Pons (tissue), 1 donor: ENCODE data around the gene AKAP4.
A peak's percentile ranks its signal among the peaks of the same experiment; 100 is the strongest.

Experiments
- DNase-seq: peaks from one replicate; pipeline ENCODE4 v3.0.0-alpha.2; 2016; ENCODE audit warnings: low spot score

AKAP4 gene

GRCh38 chrX:50200907-50201306, at the start of gene AKAP4:
TSS of gene AKAP4 (minus strand) at chrX:50201007. CDS start at chrX:50200889, 118 bp downstream.
- DNase-seq = no peak

- DNase-seq = no peak
Measured at GRCh38 chrX:50211510-50211909, 10.7 kb upstream of the AKAP4 start.

- no peak for DNase-seq
Measured at GRCh38 chrX:50206753-50207152, 5.9 kb upstream of the AKAP4 start.

GRCh38 chrX:50204364-50204899, 3.6 kb upstream of the AKAP4 start, which contains the start of gene CCNB3:
TSS of gene CCNB3 (plus strand) at chrX:50204765. CDS start at chrX:50285164, 80,399 bp downstream.
- peak; percentile 62 for DNase-seq

- DNase-seq = no peak
Measured at GRCh38 chrX:50202539-50202938, 1.7 kb upstream of the AKAP4 start.

- DNase-seq = no peak
Measured at GRCh38 chrX:50198348-50198747, 2.5 kb downstream of the AKAP4 start.

GRCh38 chrX:50188859-50189600, 11.8 kb downstream of the AKAP4 start:
- DNase-seq = no peak

- DNase-seq = no peak
Measured at GRCh38 chrX:50183891-50184290, 16.9 kb downstream of the AKAP4 start.

GRCh38 chrX:50180073-50180940, 20.5 kb downstream of the AKAP4 start:
- peak; percentile 29 for DNase-seq

GRCh38 chrX:50169717-50170116, 31.1 kb downstream of the AKAP4 start:
- DNase-seq = no peak

- DNase-seq = no peak
Measured at GRCh38 chrX:50168241-50168687, 32.5 kb downstream of the AKAP4 start.

- DNase-seq = no peak
Measured at GRCh38 chrX:50167366-50167765, 33.4 kb downstream of the AKAP4 start.

GRCh38 chrX:50165727-50166126, 35.1 kb downstream of the AKAP4 start:
- no peak for DNase-seq

GRCh38 chrX:50161127-50161526, 39.7 kb downstream of the AKAP4 start:
- DNase-seq = no peak

GRCh38 chrX:50158593-50158992, 42.2 kb downstream of the AKAP4 start:
- no peak for DNase-seq

GRCh38 chrX:50157545-50158135, 43.2 kb downstream of the AKAP4 start:
- DNase-seq = no peak

- no peak for DNase-seq
Measured at GRCh38 chrX:50154429-50154828, 46.4 kb downstream of the AKAP4 start.

GRCh38 chrX:50152456-50152855, 48.4 kb downstream of the AKAP4 start:
- no peak for DNase-seq

GRCh38 chrX:50147972-50148371, 52.8 kb downstream of the AKAP4 start:
- no peak for DNase-seq
